ENCODE results near the gene ST3GAL6.

ST3GAL6 gene

GRCh38 chr3:98745718-98746117 lies 17.4 kb upstream of the ST3GAL6 start:
- H3K4me3 ChIP-seq (ENCODE audit: low read depth, low read length): no peak overlapping the region
- TF ChIP-seq CTCF (IDR thresholded peaks at IDR 0.05; ENCODE audit: borderline replicate concordance, insufficient read depth, low read depth, low read length): no peak

- H3K4me3 ChIP-seq (ENCODE audit: low read depth, low read length): no peak overlapping the region
- no peak for TF ChIP-seq CTCF (IDR thresholded peaks at IDR 0.05; ENCODE audit: borderline replicate concordance, insufficient read depth, low read depth, low read length)
Measured at GRCh38 chr3:98746122-98746521, 17.0 kb upstream of the ST3GAL6 start.

- TF ChIP-seq CTCF (IDR thresholded peaks at IDR 0.05; ENCODE audit: borderline replicate concordance, insufficient read depth, low read depth, low read length): no peak
- H3K4me3 ChIP-seq (ENCODE audit: low read depth, low read length): no peak overlapping the region
Measured at GRCh38 chr3:98746882-98747281, 16.3 kb upstream of the ST3GAL6 start.

- no peak overlapping the region for H3K4me3 ChIP-seq (ENCODE audit: low read depth, low read length)
- no peak for TF ChIP-seq CTCF (IDR thresholded peaks at IDR 0.05; ENCODE audit: borderline replicate concordance, insufficient read depth, low read depth, low read length)
Measured at GRCh38 chr3:98750276-98750919, 12.7 kb upstream of the ST3GAL6 start.

DNA sequence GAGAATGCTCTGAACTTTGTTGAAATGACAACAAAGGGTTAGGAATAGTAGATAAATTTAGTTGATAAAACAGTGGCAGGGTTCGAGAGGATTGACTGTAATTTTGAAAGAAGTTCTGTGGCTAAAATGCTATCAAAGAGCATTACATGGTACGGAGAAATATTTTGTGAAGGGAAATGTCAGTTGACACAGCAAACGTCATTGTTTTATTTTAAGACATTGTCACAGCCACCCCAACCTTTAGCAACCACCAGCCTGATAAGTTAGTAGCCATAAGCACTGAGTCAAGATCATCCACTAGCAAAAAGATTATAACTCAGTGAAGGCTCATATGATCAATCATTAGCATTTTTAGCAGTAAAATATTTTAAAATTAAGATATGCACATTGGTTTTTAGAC lies 8.7 kb upstream of the ST3GAL6 start:
- no peak overlapping the region for H3K4me3 ChIP-seq (ENCODE audit: low read depth, low read length)
- TF ChIP-seq CTCF (IDR thresholded peaks at IDR 0.05; ENCODE audit: borderline replicate concordance, insufficient read depth, low read depth, low read length): no peak

- TF ChIP-seq CTCF (IDR thresholded peaks at IDR 0.05; ENCODE audit: borderline replicate concordance, insufficient read depth, low read depth, low read length): no peak
- no peak overlapping the region for H3K4me3 ChIP-seq (ENCODE audit: low read depth, low read length)
Measured at GRCh38 chr3:98755601-98756000, 7.5 kb upstream of the ST3GAL6 start.

DNA sequence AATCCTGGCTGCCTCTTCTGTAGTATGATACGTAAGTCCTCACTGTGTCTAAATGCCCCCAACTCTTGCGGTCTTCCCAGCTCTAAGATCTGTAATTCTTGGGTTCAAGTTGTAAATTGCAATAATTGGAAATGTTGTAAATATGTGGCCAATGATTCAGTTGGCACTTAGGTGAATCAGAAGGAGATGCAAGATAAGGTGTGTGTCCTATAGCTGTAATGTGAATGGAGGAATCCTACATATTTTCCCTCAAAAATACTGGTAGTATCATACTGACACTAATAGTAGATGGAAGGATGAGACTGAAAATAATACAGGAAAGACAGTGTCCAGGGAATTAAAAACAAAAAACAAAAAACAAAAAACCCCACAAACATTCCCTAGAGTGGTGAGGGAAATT lies 3.5 kb upstream of the ST3GAL6 start:
- TF ChIP-seq CTCF (IDR thresholded peaks at IDR 0.05; ENCODE audit: borderline replicate concordance, insufficient read depth, low read depth, low read length): no peak
- no peak overlapping the region for H3K4me3 ChIP-seq (ENCODE audit: low read depth, low read length)

Measured in GM12875 (cell line).